Activated CD8-positive, alpha-beta memory T cell treated with anti-CD3 and anti-CD28 coated beads, Interleukin-2, amount 50 U/mL, for 1 hour (primary cell): ENCODE measurements around the gene FBN3.

Experiments used
- DNase-seq: peaks from one replicate; pipeline ENCODE4 v3.0.0-alpha.2; 2020; ENCODE audit errors: extremely low read depth

The FBN3 gene

DNA sequence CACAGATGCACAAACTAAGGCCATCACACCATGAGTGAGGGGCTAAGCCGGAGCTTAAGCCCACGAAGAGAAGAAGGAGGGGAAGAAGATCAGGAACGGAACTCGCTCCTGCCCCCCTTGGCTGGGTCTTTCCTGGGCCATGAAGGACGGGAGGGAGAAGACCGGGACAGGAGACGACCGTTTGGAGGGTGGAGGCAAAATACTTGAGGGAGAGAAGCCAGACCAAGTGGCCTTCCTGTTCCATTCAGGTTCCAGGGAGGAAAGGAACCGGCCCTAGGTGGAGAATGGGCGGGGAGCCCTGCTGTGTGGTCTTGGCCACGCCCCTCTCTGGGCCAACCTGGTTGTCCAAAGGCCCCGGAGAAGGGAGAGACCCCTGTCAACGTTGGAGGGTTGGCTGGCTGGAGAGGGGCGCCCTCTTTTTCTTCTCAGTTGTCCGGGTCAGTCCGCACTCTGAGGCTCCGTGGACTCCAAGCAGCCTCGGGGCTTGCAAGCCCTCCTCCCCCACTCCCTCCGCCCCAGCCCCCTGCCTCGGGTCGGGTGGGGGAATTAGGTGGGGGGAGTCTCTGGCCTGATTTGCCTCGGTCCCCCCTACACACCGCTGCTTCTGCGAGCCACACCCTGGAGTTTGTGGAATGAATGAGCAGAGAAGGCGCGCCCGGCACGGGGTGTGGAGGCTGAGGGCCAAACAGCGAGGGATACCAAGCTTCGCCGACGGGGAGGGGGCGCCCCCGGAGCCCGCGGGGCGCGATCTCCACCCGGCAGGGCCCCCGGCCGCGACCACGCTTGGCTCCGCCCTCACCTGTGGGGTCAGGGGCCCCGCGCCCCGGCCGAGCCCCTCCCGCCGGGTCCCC is 757 bp downstream of the FBN3 start:
- DNase-seq = no peak

DNA sequence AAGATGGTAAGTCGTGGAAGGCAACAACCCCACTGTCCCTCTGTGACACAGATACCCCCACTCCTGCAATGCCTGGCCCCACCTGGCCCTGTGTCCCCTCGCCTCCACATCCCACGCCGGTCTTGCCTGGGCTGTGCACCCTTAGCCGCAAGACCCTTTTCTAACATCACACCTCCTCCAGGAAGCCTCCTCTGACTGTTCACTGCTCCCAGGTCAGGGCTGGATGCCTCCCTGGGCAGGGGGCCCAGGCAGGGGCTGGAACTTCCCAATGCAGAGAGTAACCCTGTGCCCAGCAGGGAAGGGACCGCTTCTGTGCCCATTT is 1.3 kb downstream of the FBN3 start:
- no peak for DNase-seq

DNA sequence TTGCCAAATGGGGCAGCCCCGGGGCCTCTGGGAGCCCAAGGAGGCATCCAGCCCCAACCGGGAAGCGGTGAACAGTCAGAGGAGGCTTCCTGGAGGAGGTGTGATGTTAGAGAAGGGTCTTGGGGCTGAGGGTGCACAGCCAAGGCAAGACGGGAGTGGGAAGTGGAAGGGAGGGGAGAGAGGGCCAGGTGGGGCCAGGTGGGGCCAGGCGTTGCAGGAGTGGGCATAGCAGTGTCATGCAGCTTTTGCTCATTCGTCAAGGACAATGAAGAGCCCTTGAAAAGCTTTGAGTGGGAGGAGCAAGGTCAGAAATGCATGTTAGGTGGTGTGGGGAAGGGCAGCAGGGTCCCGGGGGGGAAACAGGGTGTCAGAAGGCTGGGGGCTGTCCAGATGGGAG is 1.8 kb downstream of the FBN3 start:
- DNase-seq = no peak

DNA sequence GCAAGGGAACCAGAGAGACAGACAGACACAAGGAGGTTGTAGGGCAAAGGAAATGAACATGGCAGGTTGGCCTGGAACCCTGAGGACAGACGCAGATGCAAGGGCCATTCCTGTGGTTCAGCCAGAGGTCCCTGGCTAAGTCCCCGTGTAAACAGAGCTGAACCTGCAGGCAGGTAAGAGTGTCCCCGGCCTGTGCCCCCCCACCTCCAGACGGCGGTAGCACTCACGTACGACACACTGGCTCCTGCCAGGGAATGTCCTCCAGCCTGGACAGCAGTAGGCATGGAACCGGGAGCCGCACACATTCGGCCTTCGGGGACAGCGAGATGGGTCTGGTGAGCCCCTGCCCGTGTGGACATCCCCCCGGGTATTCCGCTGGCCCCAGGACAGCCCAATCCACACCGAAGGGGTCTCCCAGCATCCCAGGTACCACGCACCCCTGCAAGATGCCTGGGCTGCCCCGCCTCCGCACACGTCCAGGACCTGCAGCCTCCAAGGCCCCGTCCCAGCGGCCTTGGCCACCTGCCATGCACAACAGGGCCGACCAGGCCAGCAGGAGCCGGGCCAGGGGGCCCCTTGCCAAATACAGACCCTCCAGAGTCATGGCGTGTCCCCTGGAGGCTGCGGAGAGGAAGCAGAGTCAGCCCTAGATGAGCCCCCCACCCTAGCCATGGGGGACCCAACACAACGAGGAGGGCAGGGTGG is 2.4 kb downstream of the FBN3 start:
- DNase-seq = no peak

DNA sequence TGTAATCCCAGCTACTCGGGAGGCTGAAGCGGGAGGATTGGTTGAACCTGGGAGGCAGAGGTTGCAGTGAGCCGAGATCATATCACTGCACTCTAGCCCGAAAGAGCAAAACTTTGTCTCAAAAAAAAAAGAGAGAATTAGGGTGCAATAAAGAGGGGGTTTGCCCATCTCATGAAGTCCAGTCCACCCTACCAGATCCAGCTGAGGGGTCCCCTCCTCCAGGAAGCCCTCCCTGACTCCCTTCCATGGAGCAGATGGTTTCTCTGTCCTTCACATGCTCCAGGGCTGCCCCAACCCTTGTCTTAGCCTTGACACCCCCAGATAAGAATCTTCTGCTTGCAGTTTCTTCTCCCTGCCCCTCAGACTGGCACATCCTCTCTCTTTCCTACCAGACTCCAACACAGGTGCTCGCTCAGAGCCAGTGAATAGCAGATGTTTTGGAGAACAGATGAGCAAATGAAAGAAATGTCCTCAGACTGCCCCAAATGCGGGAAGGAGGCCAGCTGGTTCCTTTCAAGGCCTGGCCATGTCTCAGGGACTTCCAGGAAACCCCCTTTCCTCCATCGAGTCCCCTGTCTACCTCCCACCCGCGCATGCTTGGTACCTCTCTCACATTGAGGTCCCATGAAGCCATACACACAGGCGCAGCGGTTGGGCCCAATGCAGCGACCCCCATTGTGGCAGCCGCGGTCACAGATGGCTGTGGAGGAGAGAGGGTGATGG is 5.0 kb downstream of the FBN3 start:
- no peak for DNase-seq

DNA sequence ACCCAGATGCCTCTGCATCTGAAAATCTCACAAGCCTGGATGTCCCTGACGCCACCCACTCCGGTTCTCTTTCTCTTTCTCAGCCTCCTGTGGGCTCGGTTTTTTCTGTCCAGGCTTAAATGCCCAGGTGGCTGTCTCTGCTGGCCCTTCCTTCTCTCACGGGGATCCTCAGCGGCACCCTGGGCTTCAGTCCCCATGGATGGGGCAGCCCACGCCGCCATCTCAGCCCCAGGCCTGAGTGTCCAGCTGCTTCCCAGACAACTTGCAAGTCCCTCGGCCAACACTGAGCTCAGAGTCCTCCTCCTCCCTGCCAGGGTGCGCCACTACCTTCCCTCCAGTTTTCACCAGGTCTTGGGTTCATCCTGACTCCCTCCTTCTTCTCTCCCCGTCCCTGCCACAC is 6.4 kb downstream of the FBN3 start:
- DNase-seq = no peak

DNA sequence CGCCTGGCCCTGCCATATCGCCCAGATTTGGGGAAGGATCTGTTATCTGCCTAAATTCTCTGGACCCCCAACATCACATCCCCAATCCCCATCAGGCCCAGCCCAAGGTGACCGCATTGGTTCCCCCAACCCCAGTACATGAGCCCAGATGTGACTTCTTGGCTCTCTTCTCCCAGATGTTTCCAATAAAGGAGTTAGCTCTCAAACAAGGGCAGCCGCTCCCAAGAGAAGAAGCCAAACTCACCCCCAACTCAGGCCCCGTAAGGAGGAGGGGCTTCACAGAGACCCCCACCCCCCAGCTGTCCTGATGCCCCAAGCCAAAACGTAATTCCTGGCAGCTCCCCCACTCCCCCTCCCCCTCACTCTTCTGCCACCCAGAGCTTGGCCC is 6.9 kb downstream of the FBN3 start:
- DNase-seq = no peak

DNA sequence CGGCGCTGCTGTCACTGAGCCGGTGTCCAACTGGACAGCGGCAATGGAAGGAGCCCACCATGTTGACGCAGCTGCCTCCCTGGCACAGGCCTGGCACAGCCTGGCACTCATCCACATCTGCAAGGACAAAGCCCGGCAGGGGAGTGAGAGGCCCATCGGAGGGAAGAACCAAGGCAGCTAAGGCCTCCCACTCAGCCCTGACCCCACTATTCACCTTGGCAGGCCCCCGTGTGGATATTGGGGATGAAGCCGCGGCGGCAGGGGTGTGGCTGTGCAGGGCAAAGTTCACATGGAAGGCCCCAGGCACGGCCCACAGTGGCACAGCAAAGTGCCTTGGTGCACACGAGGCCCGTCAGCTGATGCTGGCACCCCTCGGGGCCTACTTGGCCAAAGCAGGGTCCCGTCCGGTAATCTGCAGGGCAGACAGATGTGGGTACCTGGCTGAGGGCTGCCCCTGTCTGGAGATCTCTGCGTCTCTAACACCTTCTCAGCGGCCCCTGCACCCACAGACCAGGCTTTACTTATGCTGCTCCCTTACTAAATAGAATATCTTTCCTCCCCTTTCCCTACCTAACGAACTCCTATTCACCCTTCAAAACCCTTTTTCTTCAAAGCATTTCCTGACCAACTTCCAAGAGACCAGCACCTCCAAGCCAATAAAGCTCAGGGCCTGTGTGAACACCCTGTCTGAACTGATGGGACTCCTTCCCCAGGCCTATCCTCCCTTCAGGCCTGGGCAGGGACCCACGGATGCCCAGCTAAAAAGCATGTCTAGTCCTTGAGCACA is 7.5 kb downstream of the FBN3 start:
- no peak for DNase-seq

DNA sequence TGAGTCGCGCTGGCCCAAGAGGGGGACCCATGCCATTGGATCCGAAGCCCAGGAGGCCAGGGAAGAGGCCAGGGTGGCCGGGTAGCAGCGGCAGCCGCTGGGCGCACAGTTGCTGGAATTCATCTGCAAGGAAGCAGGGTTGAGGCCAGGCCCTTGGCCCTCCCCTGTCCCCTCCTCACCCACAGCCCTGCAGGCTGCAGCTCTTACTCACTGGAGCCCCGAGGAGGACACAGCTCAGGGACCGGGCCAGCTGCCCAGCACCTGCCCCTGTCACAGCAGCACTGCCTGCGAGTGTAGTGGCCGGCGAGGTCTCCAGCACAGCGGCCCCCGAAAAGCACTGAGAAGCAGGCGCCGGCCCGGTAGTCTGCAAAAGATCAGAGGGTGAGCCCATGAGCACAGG is 11.2 kb downstream of the FBN3 start:
- no peak for DNase-seq

DNA sequence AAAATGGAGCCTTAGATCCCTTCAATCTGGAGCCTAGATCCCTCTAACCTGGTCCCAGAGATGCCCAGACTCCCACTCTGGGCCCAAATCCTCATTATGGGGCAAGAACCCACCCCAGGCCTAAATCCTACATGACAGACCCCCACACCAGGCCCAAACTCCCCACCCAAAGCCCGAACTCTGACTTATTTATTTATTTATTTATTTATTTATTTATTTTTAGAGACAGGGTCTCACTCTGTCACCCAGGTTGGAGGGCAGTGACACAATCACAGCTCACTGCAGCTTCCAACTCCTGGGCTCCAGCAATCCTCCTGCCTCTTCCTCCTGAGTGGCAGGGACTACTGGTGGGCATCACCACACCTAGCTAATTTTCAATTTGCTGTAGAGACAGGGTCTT is 12.0 kb downstream of the FBN3 start:
- no peak for DNase-seq

DNA sequence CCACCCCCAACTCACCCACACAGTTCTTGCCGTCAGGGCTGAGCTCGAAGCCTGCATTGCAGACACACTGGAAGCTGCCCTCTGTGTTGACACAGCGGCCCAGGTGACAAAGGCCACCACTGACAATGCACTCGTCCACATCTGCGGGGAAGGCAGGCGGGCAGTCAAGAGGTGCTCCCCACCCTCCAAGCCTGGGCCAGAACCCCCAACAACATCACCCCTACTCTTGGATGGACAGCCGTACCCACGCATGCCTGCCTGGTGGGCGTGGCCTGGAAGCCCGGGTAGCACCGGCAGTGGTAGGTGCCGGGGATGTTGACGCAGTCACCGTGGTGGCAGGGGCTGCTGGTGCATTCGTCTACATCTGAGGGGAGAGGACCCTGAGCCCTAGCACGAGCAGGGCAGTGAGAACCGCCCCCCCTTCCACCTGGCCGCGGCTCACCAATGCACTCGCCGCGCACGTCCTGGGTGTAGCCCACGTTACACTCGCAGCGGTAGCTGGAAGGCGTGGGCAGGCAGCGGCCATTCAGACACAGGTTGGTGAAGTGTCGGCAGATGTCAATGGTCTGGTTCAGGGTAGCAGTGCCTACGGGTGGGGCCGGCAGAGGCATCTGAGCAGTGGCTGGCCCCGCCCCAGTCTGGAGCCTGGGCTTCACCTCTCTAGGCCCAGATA is 13.3 kb downstream of the FBN3 start:
- no peak for DNase-seq

DNA sequence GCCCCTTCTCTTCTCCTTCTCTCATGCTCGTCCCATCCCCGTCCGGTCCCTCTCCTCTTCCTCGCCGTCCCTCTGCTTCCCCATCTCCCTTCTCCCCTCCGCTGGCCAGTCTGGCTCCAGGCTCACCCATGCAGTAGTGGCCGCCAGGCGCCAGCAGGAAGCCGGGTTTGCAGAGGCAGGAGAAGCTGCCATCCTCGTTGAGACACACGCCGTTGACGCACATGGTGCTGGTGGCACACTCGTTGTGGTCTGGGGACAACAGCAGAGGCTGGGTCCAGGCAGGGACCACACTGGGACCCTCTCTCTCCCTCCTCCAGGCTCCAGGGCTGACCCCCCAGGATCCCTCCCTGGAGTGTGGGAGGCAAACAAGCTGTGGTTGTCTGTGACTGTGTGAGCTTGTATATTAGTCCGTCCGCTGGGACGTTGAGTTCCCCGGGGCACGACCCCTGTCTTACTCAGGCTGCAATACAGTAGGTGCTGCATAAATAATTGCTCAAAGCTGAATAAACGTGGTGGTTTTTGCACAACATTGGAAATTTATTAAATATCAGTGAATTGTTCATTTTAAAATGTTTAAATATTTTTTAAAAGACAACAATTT is 16.4 kb downstream of the FBN3 start:
- no peak for DNase-seq

DNA sequence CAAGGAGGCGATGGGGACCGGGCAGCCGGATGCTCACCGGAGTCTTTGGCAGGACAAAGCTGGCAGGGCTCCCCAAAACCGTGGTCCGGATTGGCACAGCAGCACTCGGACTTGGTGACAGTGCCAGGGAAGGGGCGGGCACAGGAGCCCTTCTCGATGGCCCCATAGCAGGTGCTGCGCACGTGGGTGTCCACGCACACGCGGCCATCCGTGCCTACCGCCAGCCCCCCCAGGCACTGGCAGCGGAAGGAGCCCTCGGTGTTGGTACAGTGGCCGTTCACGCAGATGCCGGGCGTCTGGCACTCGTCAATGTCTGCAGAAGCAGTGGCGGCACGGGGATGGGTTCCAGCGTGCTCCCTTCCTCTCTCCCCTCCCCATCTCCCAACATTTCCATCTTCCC is 17.9 kb downstream of the FBN3 start:
- no peak for DNase-seq

DNA sequence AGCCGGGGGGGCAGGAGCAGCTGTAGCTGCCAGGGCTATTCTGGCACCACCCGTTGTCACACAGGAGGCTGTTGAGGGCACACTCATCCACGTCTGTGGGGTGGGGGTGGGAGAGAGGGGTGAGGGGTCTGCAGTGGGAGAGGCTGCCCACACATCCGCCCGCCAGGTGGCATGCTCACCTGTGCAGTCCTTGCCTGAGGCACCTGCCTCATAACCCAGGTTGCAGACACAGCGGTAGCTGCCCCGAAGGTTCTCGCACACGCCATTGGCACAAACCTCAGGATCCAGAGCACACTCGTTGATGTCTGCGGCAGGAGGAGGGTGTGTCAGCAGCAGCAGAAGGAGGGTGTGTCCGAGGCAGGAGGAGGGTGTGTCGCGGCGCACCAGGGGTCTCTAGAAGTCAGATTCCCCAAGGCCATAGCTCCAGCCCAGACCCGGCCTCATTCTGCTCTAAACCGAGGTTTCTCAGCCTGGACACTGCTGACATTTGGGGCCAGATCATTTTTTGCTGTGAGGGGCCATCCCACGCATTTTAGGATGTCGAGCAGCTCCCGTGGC is 20.3 kb downstream of the FBN3 start:
- no peak for DNase-seq

DNA sequence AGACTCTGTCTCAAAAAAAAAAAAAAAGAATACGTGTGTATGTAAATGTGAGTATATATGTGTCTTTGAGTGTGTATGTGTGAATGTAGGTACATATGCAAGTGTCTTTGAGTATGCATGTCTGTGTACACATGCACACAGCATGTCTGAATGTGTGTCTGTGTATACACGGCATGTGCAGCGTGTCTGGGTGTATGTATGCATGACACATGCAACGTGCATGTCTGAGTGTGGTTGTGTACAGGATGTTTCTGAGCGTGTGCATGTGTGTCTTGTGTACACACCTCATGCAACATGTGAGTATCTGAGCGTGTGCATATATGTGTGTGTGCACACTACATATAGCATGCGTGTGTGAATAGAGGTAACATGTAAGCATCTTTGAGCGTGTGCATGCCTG is 20.8 kb downstream of the FBN3 start:
- DNase-seq = no peak

DNA sequence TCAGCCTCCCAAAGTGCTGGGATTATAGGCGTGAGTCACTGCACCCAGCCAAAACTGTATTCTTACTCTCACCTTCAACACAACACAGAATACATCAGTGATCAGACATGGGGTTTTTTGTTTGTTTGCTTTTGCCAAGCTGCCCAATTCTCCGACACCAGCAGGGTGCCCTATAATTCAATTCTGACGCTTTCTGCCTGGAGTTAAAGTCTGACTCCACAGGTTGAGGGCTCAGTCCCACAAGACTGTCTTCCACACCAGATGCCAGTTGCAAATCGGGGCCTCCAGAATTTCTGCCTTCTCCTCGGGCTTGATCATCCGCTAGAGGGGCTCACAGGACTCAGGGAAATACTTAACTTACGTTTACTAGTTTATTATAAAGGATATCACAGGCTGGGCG is 22.1 kb downstream of the FBN3 start:
- DNase-seq = no peak

DNA sequence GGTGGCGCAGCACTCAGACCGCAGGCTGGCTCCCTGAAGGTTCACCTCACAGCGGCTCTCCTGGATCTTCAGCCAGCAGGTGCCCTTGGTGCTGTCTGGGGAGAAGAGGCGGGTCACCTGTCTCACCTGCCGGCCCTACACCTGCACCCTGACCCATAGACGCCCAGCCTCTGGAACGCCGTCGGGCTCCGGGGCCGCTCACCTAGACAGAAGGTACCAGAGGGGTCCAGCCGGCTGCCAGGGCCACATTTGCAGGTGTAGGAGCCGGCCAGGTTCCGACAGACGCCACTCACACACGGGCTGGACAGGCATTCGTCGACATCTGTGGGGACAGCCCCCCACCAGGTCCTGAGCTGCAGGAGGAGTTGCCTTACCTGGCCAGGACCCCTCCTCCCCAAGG is 22.9 kb downstream of the FBN3 start:
- DNase-seq = no peak

DNA sequence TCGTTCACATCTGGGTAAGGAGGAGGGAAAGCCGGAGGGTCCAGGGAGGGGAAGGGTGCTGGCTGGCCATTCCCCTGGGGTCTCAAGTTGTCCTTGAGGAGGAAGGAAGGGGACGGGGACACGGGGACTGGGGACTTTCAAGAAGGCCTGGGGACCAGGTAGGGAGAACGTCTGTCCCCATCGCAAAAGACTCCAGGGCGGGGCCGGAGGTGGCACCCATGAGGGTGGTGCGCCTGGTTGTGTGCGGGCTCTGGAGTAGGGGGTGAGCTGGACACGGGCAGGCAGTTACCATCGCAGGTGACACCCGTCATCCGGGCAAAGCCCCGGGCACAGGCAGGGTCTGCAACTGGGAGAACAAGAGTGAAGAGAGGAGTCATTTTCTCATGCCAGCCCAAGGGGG is 23.4 kb downstream of the FBN3 start:
- DNase-seq = no peak

DNA sequence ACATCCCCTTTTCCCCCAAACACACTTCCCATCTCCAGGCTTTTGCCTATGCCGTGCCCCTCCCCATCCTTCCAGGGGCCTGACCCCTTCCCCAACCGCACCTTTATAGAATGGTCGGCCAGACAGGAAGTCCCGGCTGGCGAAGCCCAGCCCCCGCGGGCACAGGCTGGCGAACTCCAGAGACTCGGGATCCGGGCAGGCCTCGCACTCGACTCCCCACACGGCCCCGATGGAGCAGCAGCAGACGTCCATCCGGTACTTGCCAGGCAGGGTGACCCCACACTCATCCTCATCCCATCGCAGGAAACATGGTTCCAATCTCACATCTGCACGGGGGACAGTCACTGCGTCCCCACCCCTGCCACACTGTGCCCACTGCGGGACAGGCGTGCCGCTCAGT is 25.7 kb downstream of the FBN3 start:
- no peak for DNase-seq

DNA sequence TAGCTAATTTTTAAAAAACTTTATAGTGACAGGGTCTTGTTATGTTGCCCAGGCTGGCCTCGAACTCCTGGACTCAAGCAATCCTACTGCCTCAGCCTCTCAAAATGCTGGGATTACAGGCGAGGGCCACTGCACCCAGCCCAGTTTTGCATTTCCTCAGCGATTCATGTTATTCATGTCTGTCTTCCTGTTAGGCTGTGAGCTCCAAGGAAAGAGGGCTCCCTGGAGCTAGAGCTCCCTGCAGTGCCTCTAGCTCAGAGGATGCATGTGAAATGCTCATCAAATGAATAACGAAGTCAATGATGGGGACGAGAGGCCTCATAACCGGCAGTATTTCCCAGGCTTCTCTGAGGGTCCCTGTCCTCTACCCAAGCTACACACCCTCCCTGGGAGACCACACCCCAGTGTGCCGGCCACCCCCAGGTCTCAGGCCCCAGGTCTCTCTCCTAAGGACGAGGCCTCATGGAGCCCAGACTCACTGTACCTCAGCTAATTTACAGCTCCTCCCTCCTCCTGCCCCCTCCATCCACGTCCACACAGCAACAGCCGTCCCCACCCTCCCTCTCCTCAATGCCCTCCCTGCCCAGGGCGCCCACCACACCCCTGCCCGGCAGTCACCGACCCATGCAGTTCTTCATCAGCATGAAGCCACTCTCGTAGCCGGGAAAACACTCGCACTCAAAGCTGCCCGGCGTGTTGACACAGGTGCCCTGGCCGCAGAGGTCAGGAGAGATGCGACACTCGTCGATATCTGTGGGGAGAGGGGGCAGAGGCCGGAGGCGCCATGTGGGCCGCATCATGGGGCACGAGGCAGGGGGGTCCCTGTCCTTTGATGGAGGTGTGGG is 28.5 kb downstream of the FBN3 start:
- DNase-seq = no peak
